KMS-11 (cell line): ENCODE data around the gene HFM1.

Experiments used
- H2AFZ ChIP-seq: fragments of 200-600 bp; sonication (generic); 2 replicates; pipeline ENCODE4 v1.6.1; 2016; ENCODE audit warnings: antibody characterized with exemption, mixed run types, low read depth
- H3K27ac ChIP-seq: fragments of 200-600 bp; sonication (generic); 2 replicates; pipeline ENCODE4 v1.6.1; 2016; ENCODE audit warnings: mild to moderate bottlenecking, mixed run types
- H3K27me3 ChIP-seq: fragments of 200-600 bp; sonication (generic); 2 replicates; pipeline ENCODE4 v1.6.1; 2017; ENCODE audit warnings: mild to moderate bottlenecking, low read depth, mixed run types, moderate library complexity; ENCODE audit not compliant: insufficient read depth
- H3K36me3 ChIP-seq: fragments of 200-600 bp; sonication (generic); 2 replicates; pipeline ENCODE4 v1.6.1; 2017; ENCODE audit warnings: mild to moderate bottlenecking, mixed run types; ENCODE audit not compliant: insufficient read depth
- H3K4me1 ChIP-seq: fragments of 200-600 bp; sonication (generic); 2 replicates; pipeline ENCODE4 v1.6.1; 2016; ENCODE audit warnings: mild to moderate bottlenecking, low read depth, mixed run types; ENCODE audit not compliant: poor library complexity, severe bottlenecking
- H3K4me2 ChIP-seq: fragments of 200-600 bp; sonication (generic); 2 replicates; pipeline ENCODE4 v1.7.0; 2016; ENCODE audit warnings: mild to moderate bottlenecking, mixed run types
- H3K4me3 ChIP-seq: fragments of 200-600 bp; sonication (generic); IDR thresholded peaks from 2 replicates; pipeline ENCODE4 v1.6.1; 2017; ENCODE audit warnings: low read depth, low read length, mixed read lengths; ENCODE audit not compliant: insufficient read depth
- H3K79me2 ChIP-seq: fragments of 200-600 bp; sonication (generic); 2 replicates; pipeline ENCODE4 v1.6.1; 2016; ENCODE audit warnings: low read depth, mixed run types; ENCODE audit not compliant: insufficient read depth
- H3K9ac ChIP-seq: fragments of 200-600 bp; sonication (generic); 2 replicates; pipeline ENCODE4 v1.6.1; 2016; ENCODE audit warnings: mild to moderate bottlenecking, mixed run types
- H4K20me1 ChIP-seq: fragments of 200-600 bp; sonication (generic); 2 replicates; pipeline ENCODE4 v1.6.1; 2016; ENCODE audit warnings: mild to moderate bottlenecking, mixed run types; ENCODE audit not compliant: insufficient read depth
- TF ChIP-seq, protein P1 (sequence below): fragments of 200-600 bp; sonication (generic); conservative IDR thresholded peaks from 2 replicates; pipeline ENCODE4 v1.6.1; 2017; ENCODE audit warnings: low read depth, mild to moderate bottlenecking, antibody characterized with exemption, low read length, moderate library complexity, mixed read lengths

Gene HFM1

GRCh38 chr1:91282695-91283420, 121.8 kb downstream of the HFM1 start:
- Histone ChIP-seq H3K4me1 (no peaks in the 10 kb centered on the region), H3K9ac (no peak overlapping the region), H3K79me2 (no peaks in the 10 kb centered on the region), H3K4me3 (no peak overlapping the region), H3K36me3 (no peaks in the 10 kb centered on the region), H2AFZ (peak overlapping the region; percentile 58; the same call in 1 of the 2 replicates), H3K27ac (no peak overlapping the region), H3K4me2 (no peak overlapping the region), H4K20me1 (no peaks in the 10 kb centered on the region), H3K27me3 (no peaks in the 10 kb centered on the region)
- TF ChIP-seq, protein P1, sequence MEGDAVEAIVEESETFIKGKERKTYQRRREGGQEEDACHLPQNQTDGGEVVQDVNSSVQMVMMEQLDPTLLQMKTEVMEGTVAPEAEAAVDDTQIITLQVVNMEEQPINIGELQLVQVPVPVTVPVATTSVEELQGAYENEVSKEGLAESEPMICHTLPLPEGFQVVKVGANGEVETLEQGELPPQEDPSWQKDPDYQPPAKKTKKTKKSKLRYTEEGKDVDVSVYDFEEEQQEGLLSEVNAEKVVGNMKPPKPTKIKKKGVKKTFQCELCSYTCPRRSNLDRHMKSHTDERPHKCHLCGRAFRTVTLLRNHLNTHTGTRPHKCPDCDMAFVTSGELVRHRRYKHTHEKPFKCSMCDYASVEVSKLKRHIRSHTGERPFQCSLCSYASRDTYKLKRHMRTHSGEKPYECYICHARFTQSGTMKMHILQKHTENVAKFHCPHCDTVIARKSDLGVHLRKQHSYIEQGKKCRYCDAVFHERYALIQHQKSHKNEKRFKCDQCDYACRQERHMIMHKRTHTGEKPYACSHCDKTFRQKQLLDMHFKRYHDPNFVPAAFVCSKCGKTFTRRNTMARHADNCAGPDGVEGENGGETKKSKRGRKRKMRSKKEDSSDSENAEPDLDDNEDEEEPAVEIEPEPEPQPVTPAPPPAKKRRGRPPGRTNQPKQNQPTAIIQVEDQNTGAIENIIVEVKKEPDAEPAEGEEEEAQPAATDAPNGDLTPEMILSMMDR: peak; percentile 70

- TF ChIP-seq, protein P1: no peak
- no peaks in the 10 kb centered on the region for H3K27me3 ChIP-seq
- H3K4me2 ChIP-seq: no peak overlapping the region
- no peak overlapping the region for H3K9ac ChIP-seq
- H3K4me1 ChIP-seq: no peaks in the 10 kb centered on the region
- no peaks in the 10 kb centered on the region for H4K20me1 ChIP-seq
- no peaks in the 10 kb centered on the region for H3K36me3 ChIP-seq
- no peak overlapping the region for H2AFZ ChIP-seq
- H3K27ac ChIP-seq: no peak overlapping the region
- H3K4me3 ChIP-seq: no peak overlapping the region
- H3K79me2 ChIP-seq: no peaks in the 10 kb centered on the region
Observed at GRCh38 chr1:91281782-91282181, 122.9 kb downstream of the HFM1 start.

- Histone ChIP-seq H2AFZ (no peak overlapping the region), H3K4me3 (no peak overlapping the region), H3K27ac (no peak overlapping the region), H3K36me3 (no peaks in the 10 kb centered on the region), H3K4me2 (no peak overlapping the region), H3K9ac (no peak overlapping the region), H3K79me2 (no peaks in the 10 kb centered on the region), H3K27me3 (no peaks in the 10 kb centered on the region), H3K4me1 (no peaks in the 10 kb centered on the region), H4K20me1 (no peaks in the 10 kb centered on the region)
- TF ChIP-seq, protein P1: peak; percentile 43
Observed at GRCh38 chr1:91278754-91279153, 125.9 kb downstream of the HFM1 start.

DNA sequence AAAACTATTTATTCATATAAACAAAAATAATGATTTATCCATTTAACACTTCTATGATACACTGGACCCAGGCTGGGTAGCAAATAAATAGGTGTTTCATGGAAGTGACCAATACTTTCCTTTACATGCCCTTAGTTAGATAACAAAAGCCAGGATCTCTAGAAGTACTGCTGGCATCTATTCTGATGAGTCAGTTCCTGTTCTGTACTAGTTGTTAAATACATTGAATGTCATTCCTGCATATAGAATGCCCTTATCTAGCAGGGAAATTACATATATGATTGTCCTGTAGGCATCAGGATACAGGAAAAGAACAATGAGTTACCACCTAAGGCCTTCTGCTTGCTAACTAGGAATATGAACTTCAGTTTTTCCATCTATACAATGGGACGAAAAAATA, 130.8 kb downstream of the HFM1 start:
- Histone ChIP-seq H3K4me2 (no peak overlapping the region), H2AFZ (no peak overlapping the region), H4K20me1 (no peaks in the 10 kb centered on the region), H3K4me3 (no peak overlapping the region), H3K27me3 (no peaks in the 10 kb centered on the region), H3K27ac (no peak overlapping the region), H3K9ac (no peak overlapping the region), H3K36me3 (no peaks in the 10 kb centered on the region), H3K4me1 (no peaks in the 10 kb centered on the region), H3K79me2 (no peaks in the 10 kb centered on the region)
- TF ChIP-seq, protein P1: no peak
